Measurements from ENCODE around the gene MRPL52. TPM values are rescaled to one million over a fixed set of nuclear protein-coding genes. Genes with fewer than 3 reads are reported as not detected.
A peak's percentile ranks its signal among the peaks of the same experiment; 100 is the strongest.

The MRPL52 gene
- 10 to 100 TPM; 35.5 to 84.5 (median 74.2) TPM for total RNA-seq

DNA sequence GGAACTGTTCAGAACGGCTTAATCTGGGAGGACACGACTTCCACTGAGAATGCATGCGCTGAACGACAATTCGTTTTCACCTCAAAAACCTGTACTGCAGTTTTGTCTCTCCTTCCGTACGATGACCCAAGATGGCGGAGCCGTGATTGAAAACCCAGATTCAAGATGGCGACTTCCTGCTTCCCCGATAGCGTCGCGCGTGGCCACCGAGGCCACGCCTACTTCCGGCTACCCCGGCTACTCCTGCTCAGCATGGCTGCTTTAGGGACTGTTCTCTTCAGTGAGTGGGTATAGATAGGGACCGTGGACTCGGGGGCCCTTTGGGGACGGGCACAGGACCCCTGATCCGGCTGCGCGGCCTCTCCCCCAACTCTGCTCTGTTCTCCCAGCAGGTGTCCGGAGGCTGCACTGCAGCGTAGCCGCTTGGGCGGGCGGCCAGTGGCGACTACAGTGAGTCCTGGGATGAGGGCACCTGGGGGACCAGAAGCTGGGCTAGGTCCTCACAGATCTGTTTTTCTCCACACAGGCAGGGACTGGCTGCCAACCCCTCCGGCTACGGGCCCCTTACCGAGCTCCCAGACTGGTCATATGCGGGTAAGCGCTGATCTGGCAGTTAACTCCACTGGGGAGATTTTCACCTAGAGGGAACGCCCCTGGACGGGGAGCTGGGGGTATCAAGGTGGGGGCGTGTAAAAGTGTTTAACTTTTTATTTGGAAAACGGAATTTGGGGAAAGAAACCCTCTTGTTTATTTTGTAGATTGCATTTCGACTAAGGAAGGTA, at the start of gene MRPL52:
Gene MRPL52, plus strand, starts transcription at position 227 of the 782 bp plus-strand sequence. Its CDS starts 26 bp downstream, at position 253.
- peak; percentile 92 to 93 for DNase-seq (ENCODE audit: low spot score in 2 of 2)
- peak within 1 kb of the TSS; percentile 57 for H3K27ac ChIP-seq
- peak in 1 of 3 donors; percentile 27 for TF ChIP-seq POLR2AphosphoS5 (IDR thresholded peaks at IDR 0.05)
- TF ChIP-seq, protein P1, sequence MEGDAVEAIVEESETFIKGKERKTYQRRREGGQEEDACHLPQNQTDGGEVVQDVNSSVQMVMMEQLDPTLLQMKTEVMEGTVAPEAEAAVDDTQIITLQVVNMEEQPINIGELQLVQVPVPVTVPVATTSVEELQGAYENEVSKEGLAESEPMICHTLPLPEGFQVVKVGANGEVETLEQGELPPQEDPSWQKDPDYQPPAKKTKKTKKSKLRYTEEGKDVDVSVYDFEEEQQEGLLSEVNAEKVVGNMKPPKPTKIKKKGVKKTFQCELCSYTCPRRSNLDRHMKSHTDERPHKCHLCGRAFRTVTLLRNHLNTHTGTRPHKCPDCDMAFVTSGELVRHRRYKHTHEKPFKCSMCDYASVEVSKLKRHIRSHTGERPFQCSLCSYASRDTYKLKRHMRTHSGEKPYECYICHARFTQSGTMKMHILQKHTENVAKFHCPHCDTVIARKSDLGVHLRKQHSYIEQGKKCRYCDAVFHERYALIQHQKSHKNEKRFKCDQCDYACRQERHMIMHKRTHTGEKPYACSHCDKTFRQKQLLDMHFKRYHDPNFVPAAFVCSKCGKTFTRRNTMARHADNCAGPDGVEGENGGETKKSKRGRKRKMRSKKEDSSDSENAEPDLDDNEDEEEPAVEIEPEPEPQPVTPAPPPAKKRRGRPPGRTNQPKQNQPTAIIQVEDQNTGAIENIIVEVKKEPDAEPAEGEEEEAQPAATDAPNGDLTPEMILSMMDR (IDR thresholded peaks at IDR 0.05), result no peak
- TF ChIP-seq POLR2A (IDR thresholded peaks at IDR 0.05), result peak in 1 of 2 donors; percentile 26
- TF ChIP-seq EP300 (IDR thresholded peaks at IDR 0.05), result peak; percentile 3
- peaks cover 17% of the 10 kb centered on the region for H3K4me1 ChIP-seq
- peaks cover 9% of the 10 kb centered on the region for H3K36me3 ChIP-seq
- under 1% methylated on average over 29 of the region's 41 CpGs for WGBS
- peak within 1 kb of the TSS; percentile 59 for H3K4me3 ChIP-seq
- H3K9me3 ChIP-seq, result no peaks in the 10 kb centered on the region
- no peaks in the 10 kb centered on the region for H3K27me3 ChIP-seq

DNA sequence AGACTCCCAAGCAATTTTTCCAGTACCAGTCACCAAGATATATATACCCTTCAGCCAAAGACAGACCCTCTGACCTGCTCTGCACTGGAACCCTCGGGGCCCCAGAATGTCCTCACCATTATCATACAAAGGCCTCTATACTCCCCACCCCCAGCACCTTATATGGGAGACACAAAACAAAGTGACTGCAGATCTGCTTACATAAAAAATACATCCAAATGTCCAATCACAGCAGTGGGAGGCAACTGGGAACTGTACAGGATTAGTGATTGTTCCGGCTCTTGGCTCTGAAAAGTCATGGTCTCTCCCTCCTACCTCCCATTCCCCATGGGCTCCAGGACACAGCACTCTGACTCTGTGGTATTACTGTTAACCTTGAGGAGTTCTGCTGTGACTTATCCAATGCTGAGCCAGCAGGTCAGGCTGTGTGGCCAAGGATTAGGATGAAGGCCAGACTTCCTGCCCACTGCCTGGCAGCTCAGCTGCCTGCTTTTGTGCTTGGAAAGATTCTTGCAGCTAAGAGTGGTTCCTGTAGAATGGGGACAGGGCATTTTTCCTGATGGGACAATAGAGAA, 49.5 kb upstream of the MRPL52 start:
- peaks cover 2% of the 10 kb centered on the region for H3K36me3 ChIP-seq
- H3K27me3 ChIP-seq, result no peaks in the 10 kb centered on the region
- no peak overlapping the region for H3K27ac ChIP-seq
- no peak overlapping the region for H3K4me3 ChIP-seq
- WGBS, result 88% methylated on average over 2 of the region's 2 CpGs
- no peak for DNase-seq (ENCODE audit: low spot score in 2 of 2)
- H3K4me1 ChIP-seq, result no peaks in the 10 kb centered on the region
- no peaks in the 10 kb centered on the region for H3K9me3 ChIP-seq
- no peak for TF ChIP-seq POLR2AphosphoS5 (IDR thresholded peaks at IDR 0.05)
- TF ChIP-seq, protein P1 (IDR thresholded peaks at IDR 0.05), result no peak
- no peak for TF ChIP-seq POLR2A (IDR thresholded peaks at IDR 0.05)
- no peak for TF ChIP-seq EP300 (IDR thresholded peaks at IDR 0.05)

DNA sequence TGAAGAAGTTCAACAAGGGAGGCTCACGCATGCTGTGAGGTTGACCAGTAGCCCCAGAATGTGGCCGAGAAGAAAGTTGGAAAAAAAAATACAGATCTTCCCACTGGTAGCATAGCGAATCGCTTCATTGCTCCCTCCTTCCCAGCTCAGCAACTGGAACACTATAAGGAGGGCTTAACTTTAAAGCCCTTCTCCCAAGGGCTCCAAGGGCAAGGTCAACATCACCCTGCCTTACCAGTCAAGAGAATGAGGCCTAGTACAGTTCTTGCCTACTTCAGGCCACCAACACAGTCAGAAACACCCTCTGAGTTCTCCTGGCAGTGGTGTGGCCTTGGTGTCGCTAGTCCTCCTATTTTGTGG, 48.8 kb upstream of the MRPL52 start:
- Histone ChIP-seq H3K4me1 (no peaks in the 10 kb centered on the region), H3K27me3 (no peaks in the 10 kb centered on the region), H3K27ac (no peak overlapping the region), H3K36me3 (no peaks in the 10 kb centered on the region), H3K9me3 (no peaks in the 10 kb centered on the region), H3K4me3 (no peak overlapping the region)
- no peak for TF ChIP-seq POLR2A (IDR thresholded peaks at IDR 0.05)
- TF ChIP-seq POLR2AphosphoS5 (IDR thresholded peaks at IDR 0.05), result no peak
- WGBS, result 94% methylated on average over 5 of the region's 5 CpGs
- no peak for DNase-seq (ENCODE audit: low spot score in 2 of 2)

DNA sequence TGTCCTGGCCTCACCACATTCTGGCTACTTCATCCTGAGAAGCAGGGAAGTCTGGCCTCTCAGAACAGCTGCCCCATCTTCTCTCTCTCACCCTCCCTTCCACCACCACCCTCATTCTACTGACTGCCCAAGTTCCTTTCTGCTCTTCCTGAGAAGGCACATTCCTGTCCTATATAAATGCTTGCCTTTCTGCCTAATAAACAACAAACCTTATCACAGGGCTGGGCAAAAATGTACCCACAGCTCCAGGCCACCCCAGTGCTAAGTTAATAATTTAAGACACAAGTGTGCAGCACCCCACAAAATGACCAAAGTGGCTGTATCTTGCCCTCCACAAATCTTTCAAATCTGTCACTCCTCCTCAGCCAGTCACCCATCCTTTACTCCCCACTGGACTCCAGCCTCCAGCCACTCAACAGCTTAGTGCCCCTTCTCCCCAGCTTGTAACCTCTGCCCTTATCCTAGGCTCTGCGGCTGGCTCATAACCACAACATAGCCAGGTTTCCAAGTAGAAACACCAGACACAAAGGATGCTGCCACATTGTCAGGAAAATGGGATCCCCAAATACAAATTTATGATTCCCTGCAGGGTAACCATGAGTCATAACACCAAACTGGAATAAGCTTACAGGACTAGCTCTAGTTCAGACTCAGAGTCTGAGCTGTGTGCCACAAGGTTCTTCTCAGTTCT, 48.2 kb upstream of the MRPL52 start:
- no peaks in the 10 kb centered on the region for H3K4me1 ChIP-seq
- WGBS, result 7% methylated on average over 1 of the region's 1 CpG
- DNase-seq (ENCODE audit: low spot score in 2 of 2), result no peak
- no peaks in the 10 kb centered on the region for H3K27me3 ChIP-seq
- no peaks in the 10 kb centered on the region for H3K36me3 ChIP-seq
- H3K4me3 ChIP-seq, result no peak overlapping the region
- H3K9me3 ChIP-seq, result no peaks in the 10 kb centered on the region
- TF ChIP-seq POLR2A (IDR thresholded peaks at IDR 0.05) (no peak), EP300 (IDR thresholded peaks at IDR 0.05) (no peak), POLR2AphosphoS5 (IDR thresholded peaks at IDR 0.05) (no peak)
- TF ChIP-seq, protein P1 (IDR thresholded peaks at IDR 0.05), result no peak
- no peak overlapping the region for H3K27ac ChIP-seq

DNA sequence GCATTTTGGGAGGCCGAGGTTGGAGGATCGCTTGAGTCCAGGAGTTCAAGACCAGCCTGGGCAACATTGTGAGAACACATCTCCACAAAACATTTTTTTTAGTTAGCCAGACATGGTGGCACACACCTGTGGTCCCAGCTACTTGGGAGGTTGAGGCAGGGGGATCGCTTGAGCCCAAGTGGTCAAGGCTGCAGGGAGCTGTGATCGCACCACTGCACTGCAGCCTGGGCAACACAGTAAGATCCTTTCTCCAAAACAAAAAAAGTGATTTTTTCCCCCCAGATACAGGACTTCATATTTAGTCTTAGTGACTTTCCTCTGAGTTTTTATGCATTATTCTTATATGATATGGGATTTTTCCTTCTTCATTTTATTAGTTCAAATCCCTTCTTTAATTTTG, 43.0 kb upstream of the MRPL52 start:
- TF ChIP-seq POLR2A (IDR thresholded peaks at IDR 0.05) (no peak), POLR2AphosphoS5 (IDR thresholded peaks at IDR 0.05) (no peak), EP300 (IDR thresholded peaks at IDR 0.05) (no peak)
- TF ChIP-seq, protein P1 (IDR thresholded peaks at IDR 0.05), result no peak
- no peaks in the 10 kb centered on the region for H3K36me3 ChIP-seq
- H3K4me3 ChIP-seq, result no peak overlapping the region
- H3K9me3 ChIP-seq, result no peaks in the 10 kb centered on the region
- H3K4me1 ChIP-seq, result no peaks in the 10 kb centered on the region
- H3K27me3 ChIP-seq, result no peaks in the 10 kb centered on the region
- no peak for DNase-seq (ENCODE audit: low spot score in 2 of 2)
- H3K27ac ChIP-seq, result no peak overlapping the region
- WGBS, result 98% methylated on average over 4 of the region's 4 CpGs

Measured in suprapubic skin (tissue), 4 donors.